HG02840 (cell line): ENCODE data around the gene OSBPL7.

Experiments used
- ATAC-seq: cut with Tn5 transposase; IDR thresholded peaks from one replicate; pipeline ENCODE4 v1.9.1; 2021; ENCODE audit warnings: mild to moderate bottlenecking, moderate library complexity, moderate number of reproducible peaks; ENCODE audit not compliant: unreplicated experiment, low FRiP score

The OSBPL7 gene

DNA sequence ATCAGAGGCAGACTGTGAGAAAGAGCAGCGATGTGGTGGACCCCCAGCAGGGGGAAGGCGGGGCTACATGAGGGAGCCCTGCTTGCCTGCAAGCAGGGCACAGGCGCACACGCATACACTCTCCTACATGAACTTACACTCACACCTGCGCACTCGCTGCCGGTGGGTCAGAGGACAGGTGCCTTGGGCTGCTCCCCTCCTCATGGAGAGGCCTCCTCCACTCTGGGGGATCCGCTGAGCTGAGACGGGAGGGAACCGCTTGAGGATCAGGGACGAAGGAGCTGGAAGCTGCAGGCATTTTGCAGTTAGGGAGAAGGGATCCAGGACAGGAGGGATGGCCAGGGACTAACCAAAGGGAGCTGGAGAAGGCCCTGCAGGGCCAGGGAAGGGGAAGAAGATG is 14.2 kb downstream of the OSBPL7 start:
- ATAC-seq = no peak

DNA sequence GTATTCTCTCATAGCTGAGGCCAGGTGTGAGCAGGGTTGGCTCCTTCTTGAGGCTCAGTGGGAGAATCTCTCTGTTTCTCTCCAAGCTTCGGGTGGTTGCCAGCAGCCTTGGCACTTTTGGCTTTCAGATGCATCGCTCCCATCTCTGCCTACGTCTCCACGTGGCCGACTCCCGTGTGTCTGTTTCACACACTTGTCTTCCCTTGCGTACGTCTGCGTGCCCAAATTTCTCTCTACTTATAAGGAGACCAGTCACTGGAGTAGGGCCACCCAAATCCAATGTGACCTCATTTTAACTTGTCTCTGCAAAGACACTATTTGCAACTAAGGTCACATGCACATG is 14.7 kb downstream of the OSBPL7 start:
- no peak for ATAC-seq

DNA sequence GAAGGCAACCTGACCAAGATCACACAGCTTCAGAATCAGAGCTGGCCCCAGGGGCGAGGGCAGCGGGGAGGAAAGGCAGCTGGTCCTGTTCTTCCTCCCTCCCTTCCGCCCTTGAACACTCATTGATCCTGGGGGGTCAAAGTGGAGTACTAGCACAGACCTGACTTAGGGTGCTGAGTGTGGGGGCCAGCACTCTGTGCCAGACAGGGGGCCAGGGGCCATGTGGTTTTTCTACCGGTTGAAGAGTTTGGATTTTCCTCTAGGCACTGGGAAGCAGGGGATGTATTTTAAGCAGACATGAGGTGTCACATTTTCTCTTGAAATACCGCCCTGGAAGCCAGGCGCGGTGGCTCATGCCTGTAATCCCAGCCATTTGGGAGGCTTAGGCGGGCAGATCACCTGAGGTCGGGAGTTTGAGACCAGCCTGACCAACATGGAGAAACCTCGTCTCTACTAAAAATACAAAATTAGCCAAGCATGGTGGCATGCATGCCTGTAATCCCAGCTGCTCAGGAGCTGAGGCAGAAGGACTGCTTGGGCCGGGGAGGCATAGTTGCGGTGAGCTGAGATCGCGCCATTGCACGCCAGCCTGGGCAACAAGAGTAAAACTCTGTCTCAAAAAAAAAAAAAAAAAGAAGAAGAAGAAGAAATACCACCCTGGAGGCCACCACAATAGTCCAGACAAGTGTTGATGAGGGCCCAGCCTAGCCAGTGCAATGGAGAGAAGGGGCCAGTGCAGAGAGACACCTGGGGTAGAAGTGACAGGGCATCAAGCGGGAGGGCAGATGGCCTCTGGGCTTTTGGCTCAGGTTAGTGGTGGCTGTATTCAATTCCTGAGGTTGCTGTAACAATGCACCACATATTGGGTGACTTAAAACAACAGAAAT is 15.3 kb downstream of the OSBPL7 start:
- ATAC-seq = no peak

DNA sequence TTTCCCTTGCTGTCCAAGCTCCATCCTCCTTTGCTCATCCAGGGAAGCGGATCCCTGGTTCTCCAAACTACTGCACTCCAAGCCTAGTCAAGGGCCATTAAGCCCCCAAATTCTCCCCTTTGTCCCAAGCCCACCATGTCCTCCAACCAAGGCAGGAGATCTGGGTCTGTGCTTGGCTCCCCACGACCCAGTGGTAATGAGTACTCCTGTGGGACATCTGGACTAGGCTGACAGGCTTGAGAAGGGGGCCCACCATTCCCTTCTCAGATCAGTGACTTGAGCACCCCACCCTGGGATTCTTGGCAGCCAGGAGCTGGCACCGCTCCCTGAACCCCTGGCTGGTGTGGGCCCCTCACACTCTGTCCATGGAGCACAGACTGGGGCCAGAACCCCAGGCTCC is 17.1 kb downstream of the OSBPL7 start:
- no peak for ATAC-seq

DNA sequence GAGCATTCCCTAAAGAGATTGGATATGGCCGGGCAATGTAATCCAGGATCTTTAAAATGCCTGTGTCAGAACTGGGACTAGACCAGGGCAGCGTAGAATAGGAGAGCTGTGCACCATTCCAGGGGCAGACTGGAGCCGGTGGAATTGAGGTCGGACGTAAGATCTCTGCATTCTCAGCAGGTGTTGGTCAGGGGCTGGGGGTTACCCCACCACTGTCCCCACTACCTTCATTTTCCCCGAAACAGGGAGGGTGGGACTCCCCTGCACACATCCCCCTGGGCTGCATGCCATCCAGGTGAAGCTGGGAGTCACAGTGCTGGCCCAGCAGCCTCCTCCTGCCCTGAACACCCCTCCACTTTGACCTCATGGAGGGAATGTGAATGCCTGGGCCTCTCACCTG is 17.8 kb downstream of the OSBPL7 start:
- ATAC-seq = no peak

DNA sequence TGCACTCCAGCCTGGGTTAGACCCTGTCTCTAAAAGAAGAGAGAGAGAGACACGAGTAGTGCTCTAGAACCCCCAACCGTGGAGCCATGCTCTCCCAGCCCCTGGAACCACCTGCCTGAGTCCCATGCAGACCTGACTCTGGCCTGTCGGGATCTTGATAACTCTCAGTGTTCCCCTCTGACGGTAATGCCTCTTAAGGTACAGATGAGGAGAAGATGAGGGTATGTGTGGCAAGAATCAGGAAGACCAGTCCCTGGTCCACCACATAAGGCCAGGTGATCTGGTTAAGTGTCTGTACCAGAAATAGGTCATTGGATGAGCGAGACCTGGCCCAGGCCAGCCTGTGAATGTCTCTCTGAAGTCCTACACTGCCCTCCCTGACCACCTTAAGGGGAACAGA is 18.4 kb downstream of the OSBPL7 start:
- no peak for ATAC-seq

DNA sequence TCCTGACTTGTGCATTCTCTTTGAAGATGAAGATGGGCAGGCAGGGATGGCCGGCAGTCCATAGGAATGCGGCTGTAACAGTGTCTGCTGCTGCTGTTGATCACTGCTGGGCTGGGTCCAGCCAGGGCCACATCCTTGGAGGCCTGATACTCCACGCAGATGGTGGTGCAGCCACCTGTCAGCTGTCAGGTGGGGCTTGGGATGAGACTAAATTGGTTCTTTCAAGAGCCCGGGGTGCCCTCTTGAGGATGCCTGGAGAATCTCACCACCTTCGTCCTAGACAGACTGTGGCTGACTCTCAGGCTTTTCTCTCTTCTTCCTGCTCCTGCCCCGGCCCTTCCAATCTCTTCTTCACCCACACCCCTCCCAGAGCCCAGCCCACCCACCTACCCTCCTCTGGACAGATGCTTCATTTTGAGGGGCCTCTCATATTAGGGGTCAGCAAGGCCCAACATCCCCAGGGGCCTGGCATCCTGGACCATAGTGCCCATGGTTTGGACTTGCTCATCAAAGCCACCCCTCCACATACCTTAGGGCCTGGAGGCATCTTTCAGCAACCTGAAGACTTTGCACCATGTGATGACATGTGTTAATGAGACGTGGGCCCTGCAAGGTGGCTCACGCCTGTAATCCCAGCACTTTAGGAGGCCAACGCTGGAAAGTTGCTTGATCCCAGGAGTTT is 19.1 kb downstream of the OSBPL7 start:
- no peak for ATAC-seq

DNA sequence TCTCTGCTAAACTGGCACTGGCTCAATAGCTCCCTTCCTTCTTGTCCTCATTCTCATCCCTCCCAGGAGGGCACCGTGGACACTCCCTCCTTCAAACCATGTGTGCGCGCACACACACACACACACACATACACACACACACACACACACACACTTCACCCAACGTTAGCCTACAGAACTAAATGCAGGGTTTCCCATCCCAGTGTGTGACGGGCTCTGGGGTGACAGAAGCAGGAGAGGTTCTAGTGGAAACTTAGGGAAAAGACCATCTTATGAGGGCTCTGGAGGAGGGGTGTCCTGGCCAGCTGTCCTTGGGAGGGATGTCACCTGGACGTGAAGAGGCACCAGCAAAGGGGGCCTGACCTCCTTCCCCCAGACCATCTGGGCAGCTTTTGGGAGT is 19.7 kb downstream of the OSBPL7 start:
- no peak for ATAC-seq

DNA sequence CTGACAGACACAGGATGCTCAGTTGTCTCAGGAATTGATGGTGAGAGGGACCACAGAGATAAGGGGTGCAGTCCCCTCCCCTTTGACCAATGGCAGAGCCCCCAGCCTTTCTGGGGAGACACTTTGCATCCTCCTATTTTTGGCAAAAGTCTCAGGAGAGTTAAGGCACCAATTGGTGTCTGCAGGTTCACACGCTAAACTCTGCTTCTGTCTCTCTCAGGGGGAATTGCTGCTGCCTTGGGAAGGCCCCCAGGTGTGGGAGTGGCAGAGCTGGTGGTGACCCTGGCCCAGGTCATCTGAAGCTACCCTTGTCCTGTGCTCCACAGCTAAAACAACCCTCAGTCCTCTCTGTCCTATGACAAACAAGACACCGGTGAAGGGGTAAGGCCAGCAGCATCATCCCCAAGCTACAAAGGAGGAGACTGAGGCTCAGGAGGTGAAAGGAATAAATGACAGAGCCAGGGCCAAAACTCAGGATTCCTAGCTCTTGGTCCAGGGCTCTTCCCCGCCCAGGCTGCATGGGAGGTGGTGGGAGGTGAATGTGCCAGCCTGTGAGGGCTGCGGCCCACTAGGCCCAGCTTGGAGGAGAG is 20.3 kb downstream of the OSBPL7 start:
- no peak for ATAC-seq

DNA sequence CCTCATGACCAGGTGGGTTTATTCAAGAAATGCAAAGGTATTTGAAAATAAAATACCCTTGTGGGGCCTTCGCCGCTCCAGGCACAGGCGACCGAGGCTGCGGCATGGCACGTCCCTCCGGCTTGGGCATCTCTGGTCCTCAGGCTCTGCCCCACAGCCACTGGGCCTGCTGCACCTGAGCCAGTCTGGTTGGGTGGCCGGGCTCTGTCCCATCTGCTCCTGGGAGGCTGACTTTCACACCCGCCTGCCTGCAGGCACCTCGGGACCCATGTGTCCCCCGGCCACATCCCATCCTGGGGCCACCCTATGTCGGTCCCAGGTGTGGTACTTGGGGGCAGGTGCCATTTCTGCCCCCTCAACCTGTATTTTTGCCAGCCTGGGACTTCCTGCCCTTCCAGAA is 20.9 kb downstream of the OSBPL7 start:
- no peak for ATAC-seq

DNA sequence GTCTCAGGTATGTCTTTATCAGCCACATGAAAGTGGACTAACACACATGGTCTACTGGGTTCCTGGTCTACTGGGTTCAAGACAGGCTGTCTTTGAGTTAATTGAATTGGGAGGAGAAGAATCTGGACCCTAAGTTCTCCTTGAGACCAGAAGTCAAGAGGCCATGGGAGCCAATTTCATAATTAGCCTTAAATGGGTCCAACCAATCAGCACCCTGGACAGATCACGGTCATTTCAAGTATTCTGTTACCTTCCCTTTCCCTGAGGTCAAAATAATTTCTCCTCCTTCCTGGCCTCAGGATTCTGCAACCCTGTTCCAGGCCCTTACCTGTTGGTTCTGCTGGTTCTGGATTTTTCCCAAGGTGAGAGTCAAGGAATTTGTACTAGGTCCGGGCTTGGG is 23.8 kb downstream of the OSBPL7 start:
- ATAC-seq = no peak

DNA sequence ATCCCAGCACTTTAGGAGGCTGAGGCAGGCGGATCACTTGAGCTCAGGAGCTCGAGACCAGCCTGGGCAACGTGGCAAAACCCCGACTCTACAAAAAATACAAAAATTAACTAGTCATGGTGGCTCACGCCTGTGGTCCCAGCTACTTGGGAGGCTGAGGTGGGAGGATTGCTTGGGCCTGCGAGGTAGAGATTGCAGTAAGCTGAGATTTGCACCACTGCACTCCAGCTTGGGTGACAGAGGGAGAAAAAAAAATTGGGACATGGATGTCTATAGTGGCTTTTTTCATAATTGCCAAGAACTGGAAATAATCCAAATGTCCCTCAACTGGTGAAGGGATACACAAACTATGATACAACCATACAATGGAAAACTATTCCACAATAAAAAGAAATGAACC is 28.6 kb downstream of the OSBPL7 start:
- ATAC-seq = no peak

DNA sequence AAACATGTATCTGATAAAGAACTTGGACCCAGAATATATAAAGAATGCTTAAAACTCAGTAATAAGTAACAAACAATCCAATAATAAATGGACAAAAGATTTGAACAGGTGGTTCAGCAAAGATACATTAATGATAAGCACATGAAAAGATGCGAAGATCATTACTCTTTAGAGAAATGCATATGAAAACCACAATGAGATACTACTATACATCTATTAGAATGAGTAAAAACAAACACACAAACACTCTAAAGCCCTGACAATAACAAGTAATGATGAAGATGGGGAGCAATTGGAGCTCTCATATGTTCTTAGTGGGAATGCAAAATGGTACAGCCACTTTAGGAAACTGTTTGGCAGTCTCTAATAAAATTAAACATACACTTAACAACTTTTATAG is 29.1 kb downstream of the OSBPL7 start:
- no peak for ATAC-seq

DNA sequence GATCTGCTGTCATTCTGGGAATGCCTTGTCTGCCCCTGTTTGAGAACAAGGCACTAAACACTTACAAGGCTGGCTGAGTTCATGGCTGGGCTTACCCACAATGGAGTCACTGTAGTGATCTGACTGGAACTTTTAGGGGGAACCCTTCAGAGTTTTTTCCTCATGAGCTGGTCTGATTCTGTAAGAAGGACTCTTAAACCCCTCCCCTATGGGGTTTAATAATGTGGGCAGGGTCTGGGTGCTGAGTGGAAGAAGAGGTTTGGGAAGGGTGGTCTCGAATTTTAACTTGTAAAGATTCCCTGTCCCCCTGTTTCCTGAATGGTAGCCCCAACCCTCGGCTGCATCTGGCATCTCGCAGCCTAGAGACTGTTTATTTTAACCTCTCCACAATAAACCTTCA is 30.6 kb downstream of the OSBPL7 start:
- no peak for ATAC-seq

DNA sequence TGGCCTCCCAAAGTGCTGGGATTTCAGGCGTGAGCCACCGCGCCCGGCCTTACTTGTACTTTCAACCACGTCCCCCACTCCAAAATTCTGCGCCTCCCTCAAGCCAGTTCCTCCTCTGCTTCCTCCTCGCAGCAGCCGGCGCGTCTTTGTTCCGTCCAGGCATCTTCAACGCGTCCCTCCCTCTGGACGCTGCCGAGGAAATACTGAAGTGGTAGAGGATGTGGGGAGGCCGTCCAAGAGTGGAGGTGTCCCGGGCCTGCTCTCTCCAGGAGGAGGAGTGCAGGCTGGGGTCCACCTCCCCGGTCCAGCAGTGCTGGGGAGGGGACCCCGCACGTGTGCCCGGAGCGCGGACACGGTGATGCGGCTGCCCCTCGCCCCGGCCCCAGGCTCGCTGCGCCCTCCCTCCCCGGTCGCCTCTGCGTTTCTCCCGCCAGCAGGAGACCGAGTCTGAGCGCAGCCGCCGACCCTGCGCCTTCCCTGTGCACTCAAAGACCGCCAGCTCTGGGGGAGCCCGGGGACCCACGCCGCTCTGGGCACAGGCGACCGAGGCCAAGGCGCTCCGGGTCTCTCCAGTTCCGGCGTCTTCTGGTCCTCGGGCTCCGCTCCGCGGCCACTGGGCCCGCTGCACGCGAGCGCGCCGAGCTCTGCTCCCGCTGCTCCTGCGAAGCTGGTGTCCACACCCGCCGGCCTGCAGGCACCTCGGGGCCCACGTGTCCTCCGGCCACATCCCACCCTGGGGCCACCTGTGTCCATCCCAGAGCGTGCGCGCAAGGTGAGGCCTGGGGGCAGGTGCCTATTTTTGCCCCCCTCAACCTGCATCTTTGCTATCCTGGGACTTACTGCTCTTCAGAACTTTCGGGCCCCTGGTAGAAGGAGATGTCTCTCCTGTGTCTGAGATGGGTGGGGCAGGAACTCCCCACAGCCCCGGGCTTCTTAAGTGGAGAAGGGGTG is 31.7 kb downstream of the OSBPL7 start:
- ATAC-seq = no peak

DNA sequence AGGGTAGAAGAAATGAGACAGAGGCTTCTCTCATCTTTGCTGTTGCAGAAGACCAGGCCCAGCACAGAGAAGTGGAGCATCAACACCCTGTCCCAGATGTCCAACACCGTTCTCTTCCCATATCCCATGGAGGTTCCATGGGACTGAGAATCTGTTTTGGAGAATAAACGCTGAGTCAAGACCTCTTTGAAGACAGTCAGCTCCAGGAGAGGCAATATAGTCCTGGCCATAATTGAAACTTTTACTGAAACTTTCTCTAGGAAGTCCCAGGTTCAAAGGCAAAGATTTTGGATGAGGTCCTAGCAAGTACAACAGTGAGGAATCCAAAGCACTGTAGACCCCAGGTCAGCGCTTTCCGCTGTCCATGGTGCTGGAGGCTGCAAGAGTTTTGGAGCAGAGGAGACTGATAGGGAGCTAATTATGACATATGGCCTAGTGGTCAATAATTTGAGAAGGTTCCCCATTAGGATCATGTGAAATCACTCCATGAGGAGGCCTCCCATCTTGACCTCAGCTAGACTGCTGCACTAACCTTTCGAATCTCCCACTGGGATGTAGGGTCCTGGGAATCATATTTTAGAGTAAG is 36.0 kb downstream of the OSBPL7 start:
- no peak for ATAC-seq

DNA sequence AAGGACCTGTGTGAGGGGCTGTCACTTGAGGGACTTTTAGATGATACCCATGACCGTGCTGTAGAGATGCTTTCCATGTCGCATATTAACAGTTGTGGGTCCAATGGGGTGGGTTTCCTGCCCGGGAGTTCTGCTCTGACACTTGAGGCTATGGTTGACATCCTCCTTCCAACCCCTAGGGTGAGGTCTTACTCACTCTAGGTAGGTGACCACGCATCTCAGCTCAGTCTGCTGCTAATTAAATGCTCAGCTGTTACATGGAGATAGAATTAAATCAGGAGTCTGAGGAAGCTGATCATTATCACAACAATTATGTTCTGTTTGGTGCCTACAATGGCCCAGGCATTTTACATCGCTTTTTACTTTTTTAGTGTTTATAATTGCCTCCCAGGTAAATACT is 40.2 kb downstream of the OSBPL7 start:
- no peak for ATAC-seq

DNA sequence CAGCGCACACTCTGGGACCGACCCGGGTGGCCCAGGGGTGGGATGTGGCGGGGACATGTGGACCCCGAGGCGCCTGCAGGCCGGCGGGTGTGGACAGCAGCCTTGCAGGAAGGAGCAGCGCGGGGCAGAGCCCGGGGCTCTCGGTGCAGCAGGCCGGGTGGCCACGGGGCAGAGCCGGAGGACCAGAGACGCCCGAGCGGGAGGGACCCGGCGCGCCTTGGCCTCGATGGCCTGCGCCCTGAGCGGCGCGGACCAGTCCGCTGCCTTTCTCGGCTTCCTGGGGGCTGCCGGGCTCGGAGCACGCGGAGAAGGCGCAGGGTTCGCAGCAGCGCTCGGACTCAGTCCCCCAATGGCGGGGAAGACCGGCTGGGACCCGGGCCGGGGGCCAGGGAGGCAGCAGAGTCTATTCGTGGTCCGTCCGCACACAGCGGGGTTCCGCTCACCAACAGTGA is 43.4 kb downstream of the OSBPL7 start:
- ATAC-seq = no peak

DNA sequence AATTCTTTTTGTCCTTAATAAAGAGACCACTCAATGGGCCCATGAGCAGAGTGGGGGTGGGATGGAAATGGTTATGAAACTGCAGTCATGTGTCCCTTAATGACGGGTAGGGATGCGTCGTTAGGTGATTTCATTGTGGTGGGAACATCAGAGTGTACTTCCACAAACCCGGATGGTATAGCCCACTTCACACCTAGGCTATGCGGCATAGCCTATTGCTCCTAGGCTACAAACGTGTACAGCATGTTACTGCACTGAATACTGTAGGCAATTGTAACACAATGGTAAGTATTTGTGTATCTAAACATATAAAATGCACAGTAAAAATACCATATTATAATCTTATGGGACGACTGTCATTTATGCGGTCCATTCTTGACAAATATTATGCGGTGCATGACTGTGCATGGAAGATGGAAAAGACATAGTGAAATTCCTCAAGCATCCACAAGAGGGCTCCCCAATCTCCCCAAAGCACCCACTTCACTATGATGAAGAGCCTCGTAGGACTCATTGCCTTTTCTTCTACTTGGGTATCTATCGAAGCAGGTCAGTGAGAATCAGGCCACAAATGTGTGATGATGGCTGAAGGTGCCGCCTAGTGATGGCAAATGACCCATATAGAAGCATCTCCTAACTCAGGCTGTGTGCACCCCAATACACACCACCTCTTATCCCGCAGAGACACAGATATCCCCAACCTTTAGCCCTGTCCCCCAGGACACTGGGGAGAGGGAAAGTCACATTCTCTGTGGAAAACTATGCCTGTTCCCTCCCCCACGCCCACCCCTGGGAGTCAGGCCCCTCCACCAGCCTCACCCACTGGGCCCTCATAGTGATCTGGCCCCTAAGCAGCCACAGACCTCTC is 45.0 kb downstream of the OSBPL7 start:
- no peak for ATAC-seq
